OCI-LY7 (cell line): ENCODE measurements around the gene MAEA. TPM values are rescaled to one million over a fixed set of nuclear protein-coding genes. Genes with fewer than 3 reads are reported as not detected.

Experiments
- BruUV-seq: library from RNA; stranded (reverse); fragments of 400-500 nt; replicated peaks from 2 replicates; lab custom pipeline; 2021; lab: Mats Ljungman, UMichigan
- CTCF ChIA-PET: fragments of 300-600 bp; sonication (Branson Sonifier 250); formaldehyde crosslinking; loops from one replicate; lab custom pipeline; 2022; ENCODE audit warnings: antibody characterized with exemption; ENCODE audit not compliant: unreplicated experiment; lab: Charles Lee
- POLR2A ChIA-PET: fragments of 300-600 bp; sonication (Branson Sonifier 250); formaldehyde crosslinking; loops from one replicate; lab custom pipeline; 2022; ENCODE audit warnings: antibody characterized with exemption; lab: Charles Lee
- DNase-seq: peaks from one replicate; pipeline ENCODE4 v3.0.0-alpha.2; 2015; ENCODE audit warnings: low spot score
- H2AFZ ChIP-seq: fragments of 200-600 bp; sonication (generic), shearing (Covaris generic); 2 replicates; pipeline ENCODE4 v1.6.1; 2014; ENCODE audit warnings: mild to moderate bottlenecking, antibody characterized with exemption, low read length, moderate library complexity
- H3K27ac ChIP-seq: fragments of 200-600 bp; sonication (generic); 2 replicates; pipeline ENCODE4 v1.5.1; 2014; ENCODE audit warnings: mixed run types, low read depth, mild to moderate bottlenecking, moderate library complexity, low read length, inconsistent platforms; ENCODE audit not compliant: poor library complexity, severe bottlenecking
- H3K36me3 ChIP-seq: fragments of 200-600 bp; sonication (generic); 2 replicates; pipeline ENCODE4 v1.6.1; 2014; ENCODE audit warnings: mild to moderate bottlenecking, antibody characterized with exemption, low read length, moderate library complexity, mixed read lengths; ENCODE audit not compliant: insufficient read depth
- H3K4me1 ChIP-seq: fragments of 200-600 bp; sonication (generic); 2 replicates; pipeline ENCODE4 v1.5.1; 2014; ENCODE audit warnings: mild to moderate bottlenecking, low read length; ENCODE audit not compliant: insufficient read depth, poor library complexity, severe bottlenecking
- H3K4me2 ChIP-seq: fragments of 200-600 bp; sonication (generic); 2 replicates; pipeline ENCODE4 v1.6.1; 2014; ENCODE audit warnings: mild to moderate bottlenecking, low read length
- H3K4me3 ChIP-seq: fragments of 200-600 bp; sonication (generic); 2 replicates; pipeline ENCODE4 v1.5.1; 2014; ENCODE audit warnings: mild to moderate bottlenecking, low read depth, low read length; ENCODE audit not compliant: poor library complexity, severe bottlenecking
- H3K79me2 ChIP-seq: fragments of 200-600 bp; sonication (generic); 2 replicates; pipeline ENCODE4 v1.6.1; 2016; ENCODE audit warnings: low read depth, mild to moderate bottlenecking, low read length, moderate library complexity, mixed read lengths; ENCODE audit not compliant: insufficient read depth
- H3K9me2 ChIP-seq: fragments of 200-600 bp; sonication (generic); 2 replicates; pipeline ENCODE4 v1.6.1; 2016; ENCODE audit warnings: mild to moderate bottlenecking, low read length, mixed read lengths; ENCODE audit not compliant: insufficient read depth
- H3K9me3 ChIP-seq: fragments of 200-600 bp; sonication (generic); 2 replicates; pipeline ENCODE4 v1.6.1; 2014; ENCODE audit warnings: mild to moderate bottlenecking, mixed run types, low read length, mixed read lengths
- H4K20me1 ChIP-seq: fragments of 200-600 bp; sonication (generic); 2 replicates; pipeline ENCODE4 v1.6.1; 2014; ENCODE audit warnings: mild to moderate bottlenecking, antibody characterized with exemption, low read length, moderate library complexity, mixed read lengths; ENCODE audit not compliant: insufficient read depth
- EZH2phosphoT487 ChIP-seq: fragments of 200-600 bp; sonication (generic); IDR thresholded peaks from 2 replicates; pipeline ENCODE4 v1.6.1; 2018; ENCODE audit warnings: low read depth, borderline replicate concordance, mild to moderate bottlenecking, mixed run types, antibody characterized with exemption, low read length, moderate library complexity, mixed read lengths
- intact Hi-C: fragments of 100-400 bp; cut with micrococcal nuclease; formaldehyde crosslinking; loops from one replicate; pipeline ENCODE4 v1.10.0; 2022; ENCODE audit not compliant: unreplicated experiment
- total RNA-seq, 2 experiments: library from RNA; depleted of rRNA in 1 of 2; stranded (reverse); fragments of >200 nt in 1 of 2; shearing (Covaris generic) in 1 of 2; gene quantifications; 2 replicates each; pipeline ENCODE4 v1.2.3, GENCODE V29; 2014 to 2022
- TF ChIP-seq, protein P1 (sequence below): fragments of 200-600 bp; sonication (generic); conservative IDR thresholded peaks from 2 replicates; pipeline ENCODE4 v1.5.1; 2014; ENCODE audit warnings: mild to moderate bottlenecking, antibody characterized with exemption, low read length, moderate library complexity, mixed read lengths

MAEA gene
- total RNA-seq, 2 experiments from 2014 or later, result 53.2 to 59.3 TPM

DNA sequence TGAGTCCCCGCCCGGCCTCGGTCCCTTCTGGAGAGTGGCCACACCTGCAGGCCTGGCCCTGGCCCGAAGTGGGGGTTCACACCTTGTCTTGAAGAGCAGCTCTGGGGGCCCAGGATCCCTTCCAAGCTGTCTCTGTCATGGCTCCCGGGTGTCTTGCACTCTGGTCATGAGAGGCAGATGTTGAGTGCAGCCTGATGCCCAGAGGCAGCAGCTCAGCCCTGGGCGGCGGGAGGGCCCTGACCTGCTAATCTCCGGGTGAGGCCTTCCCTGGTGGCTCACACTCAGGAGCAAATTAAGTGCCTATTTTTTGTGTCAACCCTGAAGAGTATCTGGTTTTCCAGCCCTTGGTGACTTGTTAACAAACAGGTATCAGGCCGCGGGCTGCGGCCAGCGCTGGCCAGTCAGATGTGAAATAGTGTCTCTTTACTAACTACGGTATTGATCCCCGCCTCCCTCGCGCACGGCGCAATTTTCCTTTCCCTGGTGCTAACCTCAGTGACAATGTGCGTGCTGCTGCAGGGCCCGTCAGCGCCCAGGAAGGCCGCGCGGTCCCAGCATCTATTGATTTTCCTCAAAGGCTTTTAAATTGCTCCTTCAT lies 92.4 kb downstream of the MAEA start:
- no peak overlapping the region for H3K27ac ChIP-seq
- CTCF ChIA-PET, result no interaction called here

DNA sequence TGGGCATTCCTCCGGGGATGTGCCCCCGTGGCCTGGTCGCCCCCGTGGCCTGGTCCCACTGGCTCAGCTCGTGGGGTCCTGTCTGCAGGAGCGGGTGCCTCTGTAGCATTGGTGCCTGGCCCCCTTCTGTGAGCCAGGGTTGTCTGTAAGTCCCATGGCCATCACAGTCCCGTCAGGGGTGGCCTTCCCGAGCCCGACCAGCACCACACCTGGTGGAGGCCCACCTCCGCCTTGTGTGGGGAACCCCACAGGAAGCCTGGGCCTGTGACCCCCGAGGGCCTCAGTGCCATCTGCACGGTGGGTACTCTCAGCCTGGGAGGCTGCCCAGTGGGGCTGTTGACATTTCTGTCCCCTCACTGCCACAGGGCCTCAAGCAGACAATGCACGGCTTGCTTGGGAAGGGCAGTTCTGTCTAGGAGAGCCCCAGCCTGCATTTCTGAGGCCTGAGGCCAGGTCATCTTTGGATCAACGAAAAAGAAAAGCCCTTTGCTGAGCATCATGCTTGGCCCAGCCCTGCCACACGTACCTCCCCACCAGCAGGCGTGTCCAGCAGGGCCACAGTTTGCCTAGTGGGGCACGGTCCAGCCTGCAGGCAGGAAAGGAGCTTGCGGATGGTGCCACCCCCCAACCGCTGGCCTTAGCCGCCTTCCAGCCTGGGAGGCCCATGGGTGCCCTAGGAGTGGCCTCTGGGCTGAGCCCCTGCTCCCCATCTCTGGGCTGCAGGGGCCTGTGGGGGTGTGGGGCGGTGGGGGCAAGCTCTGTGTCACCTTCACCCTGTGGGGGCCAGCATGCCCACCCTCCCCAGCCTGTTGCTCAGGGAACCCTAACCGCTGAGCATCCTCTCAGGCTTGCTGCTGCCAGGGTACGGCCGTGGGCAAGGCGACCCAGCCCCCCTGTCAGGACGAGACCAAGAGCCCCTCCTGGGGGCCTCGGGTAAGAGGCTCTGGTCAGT lies 93.4 kb downstream of the MAEA start:
- Histone ChIP-seq H4K20me1 (no peaks in the 10 kb centered on the region), H2AFZ (no peak overlapping the region), H3K4me1 (no peaks in the 10 kb centered on the region), H3K4me3 (no peak overlapping the region), H3K27ac (no peak overlapping the region), H3K9me3 (no peaks in the 10 kb centered on the region), H3K9me2 (no peaks in the 10 kb centered on the region), H3K36me3 (peaks cover 21% of the 10 kb centered on the region), H3K79me2 (no peaks in the 10 kb centered on the region), H3K4me2 (no peak overlapping the region)
- POLR2A ChIA-PET, result no interaction called here
- DNase-seq, result no peak
- TF ChIP-seq, protein P1, sequence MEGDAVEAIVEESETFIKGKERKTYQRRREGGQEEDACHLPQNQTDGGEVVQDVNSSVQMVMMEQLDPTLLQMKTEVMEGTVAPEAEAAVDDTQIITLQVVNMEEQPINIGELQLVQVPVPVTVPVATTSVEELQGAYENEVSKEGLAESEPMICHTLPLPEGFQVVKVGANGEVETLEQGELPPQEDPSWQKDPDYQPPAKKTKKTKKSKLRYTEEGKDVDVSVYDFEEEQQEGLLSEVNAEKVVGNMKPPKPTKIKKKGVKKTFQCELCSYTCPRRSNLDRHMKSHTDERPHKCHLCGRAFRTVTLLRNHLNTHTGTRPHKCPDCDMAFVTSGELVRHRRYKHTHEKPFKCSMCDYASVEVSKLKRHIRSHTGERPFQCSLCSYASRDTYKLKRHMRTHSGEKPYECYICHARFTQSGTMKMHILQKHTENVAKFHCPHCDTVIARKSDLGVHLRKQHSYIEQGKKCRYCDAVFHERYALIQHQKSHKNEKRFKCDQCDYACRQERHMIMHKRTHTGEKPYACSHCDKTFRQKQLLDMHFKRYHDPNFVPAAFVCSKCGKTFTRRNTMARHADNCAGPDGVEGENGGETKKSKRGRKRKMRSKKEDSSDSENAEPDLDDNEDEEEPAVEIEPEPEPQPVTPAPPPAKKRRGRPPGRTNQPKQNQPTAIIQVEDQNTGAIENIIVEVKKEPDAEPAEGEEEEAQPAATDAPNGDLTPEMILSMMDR, result no peak
- TF ChIP-seq EZH2phosphoT487, result no peak
- intact Hi-C loops, result no loop called here
- no TSS peak for BruUV-seq
- CTCF ChIA-PET, result no interaction called here

More for the DNA sequence above, 92.4 kb downstream of the MAEA start:
- DNase-seq, result no peak
- Histone ChIP-seq H3K36me3 (peaks cover 12% of the 10 kb centered on the region), H3K4me2 (no peak overlapping the region), H3K9me2 (no peaks in the 10 kb centered on the region), H3K4me3 (no peak overlapping the region), H3K9me3 (no peaks in the 10 kb centered on the region), H4K20me1 (no peaks in the 10 kb centered on the region), H3K79me2 (no peaks in the 10 kb centered on the region), H2AFZ (no peak overlapping the region), H3K4me1 (no peaks in the 10 kb centered on the region)
- no TSS peak for BruUV-seq
- intact Hi-C loops, result no loop called here
- POLR2A ChIA-PET, result no interaction called here
- TF ChIP-seq, protein P1, result no peak
- TF ChIP-seq EZH2phosphoT487, result no peak
